Spleen (tissue), 7 donors: ENCODE results near the gene AQP5.

Experiments
- CTCF ChIP-seq, 11 experiments: fragments of 200-600 bp in 7 of 11; fragments of 450-650 bp in 4 of 11; sonication (generic) in 4 of 11; IDR thresholded peaks in 8 of 11; conservative IDR thresholded peaks in 3 of 11; 1 replicate in 7 of 11; 2 replicates in 4 of 11; pipeline versions ENCODE4 v1.4.0 to v1.8.0; 2016 to 2021; ENCODE audit warnings: antibody characterized with exemption in 11 of 11, inconsistent platforms in 4 of 11, mild to moderate bottlenecking in 1 of 11
- POLR2A ChIP-seq, 3 donors: fragments of 450-650 bp; IDR thresholded peaks; one replicate each; pipeline ENCODE4 v1.5.1; 2017; ENCODE audit warnings: antibody characterized with exemption in 3 of 3, mild to moderate bottlenecking in 1 of 3
- donor health status: DM: no; HTN: no; CAD: no; lungs with moderate emphysema.
- donor health status: DM: no; HTN: no; CAD: no.
- donor health status: DM: no; HTN: no; CAD: no.

- no peak for TF ChIP-seq CTCF (IDR thresholded peaks at IDR 0.05 in 8 of 11, conservative IDR thresholded peaks at IDR 0.05 in 3 of 11)
- no peak for TF ChIP-seq POLR2A (IDR thresholded peaks at IDR 0.05)
These were observed 43.9 kb upstream of the AQP5 start for GRCh38 chr12:49917788-49918173.
